Measurements from ENCODE around the gene EEF1AKMT2.

GRCh38 chr10:124739986-124740368, 51.7 kb downstream of the EEF1AKMT2 start:
- TF ChIP-seq CTCF (IDR thresholded peaks at IDR 0.05) (no peak), ZFX (IDR thresholded peaks at IDR 0.05; ENCODE audit: borderline replicate concordance) (no peak)
